Activated naive CD8-positive, alpha-beta T cell treated with anti-CD3 and anti-CD28 coated beads, Interleukin-2, amount 10 ng/mL, durations not matched to agents 7 days and 5 days (primary cell): ENCODE data around the gene MOB4. TPM values are rescaled to one million over a fixed set of nuclear protein-coding genes. Genes with fewer than 3 reads are reported as not detected.
A peak's percentile ranks its signal among the peaks of the same experiment; 100 is the strongest.
"Not testable (repeated sequence)": the region's sequence is repeated elsewhere in the genome, so short reads cannot be mapped to it uniquely, and the experiment has no call there.

ENCODE experiments used
- ATAC-seq: fragments of 150-1000 bp; cut with Tn5 transposase; one replicate; pipeline ENCODE4 v1.10.0; 2021; ENCODE audit warnings: low read depth, moderate library complexity
- POLR2A ChIA-PET: fragments of 350-600 bp; sonication (Branson Sonifier 250); formaldehyde crosslinking; loops from one replicate; lab custom pipeline; 2021; ENCODE audit warnings: antibody characterized with exemption; lab: Charles Lee
- DNase-seq: peaks from one replicate; pipeline ENCODE4 v3.0.0; 2021
- H3K27ac Mint-ChIP-seq: one replicate; pipeline ENCODE4 v1.8.0; 2022; ENCODE audit warnings: mild to moderate bottlenecking, mixed read lengths
- H3K27me3 Mint-ChIP-seq: one replicate; pipeline ENCODE4 v1.8.0; 2022; ENCODE audit warnings: mild to moderate bottlenecking, moderate library complexity, mixed read lengths
- H3K36me3 Mint-ChIP-seq: one replicate; pipeline ENCODE4 v1.8.0; 2021; ENCODE audit warnings: mild to moderate bottlenecking, mixed read lengths
- H3K4me1 Mint-ChIP-seq: one replicate; pipeline ENCODE4 v1.8.0; 2021; ENCODE audit warnings: mixed read lengths
- H3K4me3 Mint-ChIP-seq: one replicate; pipeline ENCODE4 v1.8.0; 2022; ENCODE audit warnings: mild to moderate bottlenecking, moderate library complexity, mixed read lengths
- H3K9me3 Mint-ChIP-seq: one replicate; pipeline ENCODE4 v1.8.0; 2021; ENCODE audit warnings: mixed read lengths
- total RNA-seq, 2 experiments: library from RNA; stranded (reverse); gene quantifications; one replicate each; pipeline ENCODE4 v1.2.3, GENCODE V29; 2021

MOB4 gene
- 10 to 100 TPM; 17.2 to 18.1 TPM for total RNA-seq

DNA sequence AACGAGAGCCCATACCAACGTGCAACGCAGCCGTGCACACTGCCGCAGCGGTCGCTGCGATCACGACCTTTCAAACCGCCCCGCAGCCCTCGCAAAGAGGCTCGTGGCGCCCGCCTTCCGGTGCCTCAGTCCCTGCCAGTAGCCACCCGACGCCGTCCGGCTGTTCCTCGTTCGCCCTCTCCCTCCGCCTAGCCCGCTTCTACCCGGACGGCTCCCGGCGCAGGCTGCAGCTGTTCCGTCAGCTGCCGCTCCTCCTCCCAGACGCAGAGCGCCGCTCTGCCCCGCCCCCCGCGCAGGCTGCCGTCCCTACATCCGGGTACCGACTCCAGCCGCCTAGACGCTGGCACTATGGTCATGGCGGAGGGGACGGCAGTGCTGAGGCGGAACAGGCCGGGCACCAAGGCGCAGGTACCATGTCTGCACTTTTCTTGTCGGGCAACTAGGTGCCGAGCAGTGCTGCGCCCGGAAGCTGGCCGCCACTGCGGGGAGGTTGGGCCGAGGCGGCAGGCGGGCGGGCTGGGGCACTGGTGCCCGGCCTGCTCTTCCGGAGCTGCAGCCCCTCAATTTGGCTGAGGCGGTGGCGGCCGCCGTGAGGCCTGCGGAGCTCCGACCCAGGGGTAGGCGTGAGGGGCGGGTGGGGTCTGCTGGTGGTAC, at the start of gene MOB4:
Gene MOB4 (plus strand): TSS at position 328 of the 654 bp plus-strand sequence. CDS start 21 bp downstream, at position 349.
- Mint-ChIP-seq H3K36me3 (peaks cover 16% of the 10 kb centered on the region), H3K4me3 (peak within 1 kb of the TSS; percentile 91), H3K4me1 (peaks cover 18% of the 10 kb centered on the region), H3K9me3 (peaks cover 4% of the 10 kb centered on the region), H3K27me3 (no peaks in the 10 kb centered on the region), H3K27ac (peak within 1 kb of the TSS; percentile 85)
- peak; percentile 94 for ATAC-seq
- POLR2A ChIA-PET, result interaction anchor here (1.0 to 6.7 kb wide), 11 partner anchors 10 to 717 kb away, joined by 3 to 121 read pairs (median 11); partner anchors contain the start of genes COQ10B, GTF3C3, HSPD1 and HSPE1
- DNase-seq, result peak; percentile 98

DNA sequence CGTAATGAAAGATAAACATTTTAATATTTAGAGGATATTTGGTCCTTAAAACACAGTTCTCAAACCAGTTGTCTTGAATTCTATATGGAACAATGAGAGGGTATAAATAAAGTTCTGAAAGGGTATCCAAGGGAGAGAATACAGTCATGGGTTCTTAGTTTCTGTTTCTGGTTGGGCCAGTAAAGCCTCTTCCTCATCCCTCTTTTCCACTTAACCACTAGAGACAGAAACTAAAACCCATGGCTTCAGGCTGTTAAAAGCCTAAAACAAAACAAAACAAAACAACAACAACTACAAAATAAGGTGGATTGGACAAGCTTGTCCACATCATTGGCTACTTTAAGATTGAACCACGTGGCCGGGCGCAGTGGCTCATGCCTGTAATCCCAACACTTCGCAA, 43.7 kb upstream of the MOB4 start:
- no peak overlapping the region for H3K4me3 Mint-ChIP-seq
- H3K27me3 Mint-ChIP-seq, result no peaks in the 10 kb centered on the region
- ATAC-seq, result no peak
- H3K4me1 Mint-ChIP-seq, result peaks cover 5% of the 10 kb centered on the region
- H3K36me3 Mint-ChIP-seq, result peaks cover 22% of the 10 kb centered on the region
- no peak overlapping the region for H3K27ac Mint-ChIP-seq
- DNase-seq, result no peak
- no peaks in the 10 kb centered on the region for H3K9me3 Mint-ChIP-seq
- POLR2A ChIA-PET, result interaction anchor here (0.7 kb wide), 1 partner anchor 602 kb away, joined by 3 read pairs; no protein-coding TSS in a partner anchor

DNA sequence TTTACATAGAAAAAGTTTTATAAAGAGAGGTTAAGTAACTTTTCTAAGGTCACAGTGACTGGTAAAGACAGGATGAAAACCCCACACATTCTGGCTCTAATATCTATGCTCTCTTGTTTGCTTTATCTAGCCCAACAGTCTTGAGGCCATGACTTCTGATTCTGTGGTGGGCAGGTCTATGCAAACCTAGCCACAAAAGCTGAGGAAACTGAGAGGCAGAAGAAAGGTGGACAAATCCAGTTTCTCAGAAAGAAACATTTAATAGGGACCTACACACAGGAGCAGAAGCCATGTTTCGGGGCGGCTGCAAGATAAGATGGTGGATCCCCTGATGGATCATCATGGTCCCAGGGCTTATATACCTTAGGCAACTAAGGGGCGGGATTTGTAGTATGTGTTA, 38.1 kb upstream of the MOB4 start:
- no peak overlapping the region for H3K27ac Mint-ChIP-seq
- ATAC-seq (no peak), DNase-seq (no peak)
- no peak overlapping the region for H3K4me3 Mint-ChIP-seq
- H3K36me3 Mint-ChIP-seq, result peaks cover 41% of the 10 kb centered on the region
- POLR2A ChIA-PET, result no interaction called here
- no peaks in the 10 kb centered on the region for H3K9me3 Mint-ChIP-seq
- H3K4me1 Mint-ChIP-seq, result peaks cover 9% of the 10 kb centered on the region
- H3K27me3 Mint-ChIP-seq, result no peaks in the 10 kb centered on the region

DNA sequence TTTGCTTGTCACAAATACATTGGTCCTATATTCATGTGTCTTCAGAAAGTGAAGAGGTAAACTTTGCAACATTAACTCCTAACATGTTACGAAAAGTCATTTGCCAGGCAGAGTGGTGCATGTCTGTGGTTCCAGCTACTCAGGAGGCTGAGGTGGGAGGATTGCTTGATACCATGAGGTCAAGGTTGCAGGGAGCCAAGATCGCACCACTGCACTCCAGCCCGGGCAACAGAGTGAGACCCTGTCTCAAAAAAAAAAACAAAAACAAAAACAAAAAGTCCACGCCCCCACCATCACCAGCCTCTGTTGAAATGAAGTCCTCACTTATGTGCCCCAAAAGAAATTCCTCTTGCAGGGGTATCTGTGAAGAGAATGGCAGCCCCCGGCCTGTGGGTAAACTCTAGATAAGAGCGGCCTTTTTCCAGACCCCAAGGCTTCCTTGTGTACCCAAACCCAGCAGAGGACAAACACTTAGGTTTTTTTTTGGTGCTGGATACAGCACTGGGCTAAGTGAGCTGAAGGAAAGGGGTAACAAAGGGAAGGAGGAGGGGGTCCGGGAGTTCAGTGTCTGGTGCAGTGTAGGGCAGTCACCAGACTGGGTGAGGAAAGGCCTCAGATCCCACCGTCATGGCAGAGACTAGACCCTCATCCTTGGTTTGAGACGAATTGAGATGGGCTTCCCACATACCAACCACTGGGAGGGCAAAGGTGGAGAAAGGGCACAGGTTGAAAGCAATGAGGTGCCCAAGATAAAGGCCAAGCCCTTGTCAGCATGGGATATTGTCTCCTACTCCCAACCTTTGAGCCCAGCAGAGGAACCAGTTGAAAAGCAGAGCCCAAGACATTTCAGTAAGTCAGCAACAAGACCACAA, 35.5 kb upstream of the MOB4 start:
- ATAC-seq (no peak), DNase-seq (no peak)
- H3K27me3 Mint-ChIP-seq, result no peaks in the 10 kb centered on the region
- H3K4me1 Mint-ChIP-seq, result peaks cover 9% of the 10 kb centered on the region
- peaks cover 52% of the 10 kb centered on the region for H3K36me3 Mint-ChIP-seq
- no peak overlapping the region for H3K4me3 Mint-ChIP-seq
- H3K27ac Mint-ChIP-seq, result no peak overlapping the region
- H3K9me3 Mint-ChIP-seq, result peaks cover 3% of the 10 kb centered on the region
- POLR2A ChIA-PET, result interaction anchor here (1.0 to 1.3 kb wide), 2 partner anchors 9 to 19 kb away, joined by 3 read pairs; partner anchors contain the start of genes HSPD1 and HSPE1

DNA sequence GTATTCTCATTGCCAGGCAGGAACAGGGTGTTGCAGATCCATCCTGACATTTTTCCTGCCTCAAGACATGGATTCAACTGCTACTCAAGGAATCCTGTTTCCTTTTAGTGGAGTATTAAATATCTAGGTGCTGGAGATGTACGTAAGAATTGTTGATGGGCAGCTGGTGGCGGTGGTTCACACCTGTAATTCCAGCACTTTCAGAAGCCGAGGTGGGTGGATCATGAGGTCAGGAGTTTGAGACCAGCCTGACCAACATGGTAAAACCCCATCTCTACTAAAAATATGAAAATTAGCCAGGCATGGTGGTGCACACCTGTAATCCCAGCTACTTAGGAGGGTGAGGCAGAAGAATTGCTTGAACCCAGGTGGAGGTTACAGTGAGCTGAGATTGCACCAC, 31.6 kb upstream of the MOB4 start:
- ATAC-seq, H3K4me1 Mint-ChIP-seq, H3K27ac Mint-ChIP-seq, H3K9me3 Mint-ChIP-seq, H3K4me3 Mint-ChIP-seq, H3K27me3 Mint-ChIP-seq, DNase-seq: not testable (repeated sequence)
- POLR2A ChIA-PET, result interaction anchor here (0.7 to 1.5 kb wide), 3 partner anchors 13 to 32 kb away, joined by 3 to 7 read pairs (median 4); partner anchors contain the start of gene MOB4
- H3K36me3 Mint-ChIP-seq, result peaks cover 62% of the 10 kb centered on the region

DNA sequence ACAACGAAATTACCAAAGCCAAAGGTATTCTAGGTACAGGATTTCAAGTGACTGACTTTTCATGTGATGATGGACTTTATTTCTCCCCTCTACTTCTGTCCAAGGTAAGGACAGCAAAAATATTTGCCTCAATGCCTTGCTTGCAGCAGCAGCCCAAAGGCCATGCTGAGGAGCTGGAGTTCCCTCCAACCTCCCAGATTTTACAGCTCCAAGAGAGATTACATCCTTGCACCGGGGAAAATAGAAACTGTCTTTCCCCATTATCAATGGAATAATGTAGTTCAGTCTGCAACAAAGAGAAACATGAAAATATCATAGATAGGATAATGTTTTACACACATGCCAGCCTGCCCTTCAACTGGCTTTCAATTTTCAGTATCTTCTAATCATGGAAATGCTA, 29.7 kb upstream of the MOB4 start:
- no peak for ATAC-seq
- no peaks in the 10 kb centered on the region for H3K27me3 Mint-ChIP-seq
- no peak overlapping the region for H3K4me3 Mint-ChIP-seq
- peaks cover 2% of the 10 kb centered on the region for H3K4me1 Mint-ChIP-seq
- POLR2A ChIA-PET, result no interaction called here
- peaks cover 3% of the 10 kb centered on the region for H3K9me3 Mint-ChIP-seq
- no peak for DNase-seq
- H3K36me3 Mint-ChIP-seq, result peaks cover 70% of the 10 kb centered on the region
- H3K27ac Mint-ChIP-seq, result no peak overlapping the region

DNA sequence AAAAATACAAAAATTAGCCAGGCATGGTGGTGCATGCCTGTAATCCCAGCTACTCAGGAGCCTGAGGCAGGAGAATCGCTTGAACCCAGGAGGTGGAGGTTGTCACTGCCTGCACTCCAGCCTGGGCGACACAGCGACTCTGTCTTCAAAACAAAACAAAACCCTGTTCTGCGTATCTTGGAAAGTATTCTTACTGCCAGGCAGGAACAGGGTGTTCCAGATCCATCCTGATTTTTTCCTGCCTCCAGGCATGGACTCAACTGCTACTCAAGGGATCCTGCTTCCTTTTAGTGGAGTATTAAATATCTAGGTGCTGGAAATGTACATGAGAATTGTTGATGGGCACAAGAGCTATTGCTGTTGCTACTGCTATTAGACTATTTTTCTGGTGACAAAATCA, 28.5 kb upstream of the MOB4 start:
- ATAC-seq (no peak), DNase-seq (no peak)
- H3K4me1 Mint-ChIP-seq, result peaks cover 2% of the 10 kb centered on the region
- no peak overlapping the region for H3K27ac Mint-ChIP-seq
- POLR2A ChIA-PET, result interaction anchor here (0.5 to 1.0 kb wide), 2 partner anchors 8 to 12 kb away, joined by 3 to 4 read pairs; partner anchors contain the start of gene HSPD1
- H3K9me3 Mint-ChIP-seq, result peaks cover 3% of the 10 kb centered on the region
- peaks cover 70% of the 10 kb centered on the region for H3K36me3 Mint-ChIP-seq
- H3K27me3 Mint-ChIP-seq, result no peaks in the 10 kb centered on the region
- H3K4me3 Mint-ChIP-seq, result no peak overlapping the region

DNA sequence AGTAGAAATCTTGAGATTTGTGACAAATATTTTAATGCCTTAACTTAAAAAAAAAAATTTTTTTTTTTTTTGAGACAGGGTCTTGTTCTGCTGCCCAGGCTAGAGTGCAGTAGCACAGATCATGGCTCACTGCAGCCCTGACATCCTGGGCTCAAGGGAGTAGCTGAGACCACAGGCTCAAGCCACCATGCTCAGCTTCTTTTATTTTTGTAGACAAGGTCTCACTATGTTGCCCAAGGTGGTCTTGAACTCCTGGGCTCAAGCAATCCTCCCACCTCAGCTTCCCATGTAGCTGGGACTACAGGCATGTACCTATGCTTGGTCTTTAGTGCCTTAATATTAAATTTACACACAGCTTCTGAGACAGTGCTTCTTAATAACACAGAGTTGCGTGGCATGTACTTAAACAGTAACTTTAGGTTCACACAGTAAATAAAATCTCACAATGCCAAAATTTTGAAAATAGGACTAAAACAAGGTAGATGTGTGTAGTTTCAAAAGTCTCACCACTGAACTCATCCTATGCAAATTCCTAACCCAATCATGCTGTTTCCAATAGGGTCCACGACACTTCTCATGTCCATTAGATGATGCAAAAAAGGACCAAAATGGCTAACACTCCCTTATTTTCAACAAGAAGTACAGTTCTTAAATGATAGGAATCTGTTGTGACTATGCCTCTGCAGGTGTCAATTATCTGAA, 20.3 kb upstream of the MOB4 start:
- peak overlapping the region; percentile 91 for H3K4me3 Mint-ChIP-seq
- no peaks in the 10 kb centered on the region for H3K9me3 Mint-ChIP-seq
- peaks cover 52% of the 10 kb centered on the region for H3K36me3 Mint-ChIP-seq
- no peaks in the 10 kb centered on the region for H3K27me3 Mint-ChIP-seq
- H3K27ac Mint-ChIP-seq, result no peak overlapping the region
- ATAC-seq (no peak), DNase-seq (no peak)
- H3K4me1 Mint-ChIP-seq, result peaks cover 40% of the 10 kb centered on the region
- POLR2A ChIA-PET, result interaction anchor here (0.6 to 2.8 kb wide), 5 partner anchors 20 to 61 kb away, joined by 3 to 12 read pairs (median 5); partner anchors contain the start of genes COQ10B, MOB4 and SF3B1

DNA sequence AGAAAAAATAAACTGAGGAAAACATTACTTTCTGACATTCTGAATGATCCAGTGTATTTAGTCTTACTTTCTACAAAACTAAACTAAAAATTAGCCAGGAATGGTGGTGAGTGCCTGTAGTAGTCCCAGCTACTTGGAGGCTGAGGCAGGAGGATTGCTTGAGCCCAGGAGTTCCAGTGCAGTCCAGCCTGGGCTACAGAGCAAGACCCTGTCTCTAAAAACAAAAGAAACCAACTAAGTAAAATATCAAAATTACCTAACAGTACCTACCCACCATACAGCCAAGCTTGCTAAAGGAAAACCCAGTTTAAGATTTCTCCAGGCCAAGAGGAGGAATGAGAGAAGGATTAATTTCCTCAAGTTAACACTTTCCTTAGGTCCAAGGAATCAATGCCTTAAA, 19.2 kb upstream of the MOB4 start:
- Mint-ChIP-seq H3K27me3 (no peaks in the 10 kb centered on the region), H3K4me3 (peak overlapping the region; percentile 91), H3K27ac (peak overlapping the region; percentile 62), H3K9me3 (no peaks in the 10 kb centered on the region), H3K36me3 (peaks cover 47% of the 10 kb centered on the region), H3K4me1 (peaks cover 43% of the 10 kb centered on the region)
- DNase-seq, result no peak
- ATAC-seq, result no peak
- POLR2A ChIA-PET, result interaction anchor here (1.0 to 2.8 kb wide), 4 partner anchors 12 to 62 kb away, joined by 4 to 12 read pairs (median 7); partner anchors contain the start of genes COQ10B, MOB4 and SF3B1

DNA sequence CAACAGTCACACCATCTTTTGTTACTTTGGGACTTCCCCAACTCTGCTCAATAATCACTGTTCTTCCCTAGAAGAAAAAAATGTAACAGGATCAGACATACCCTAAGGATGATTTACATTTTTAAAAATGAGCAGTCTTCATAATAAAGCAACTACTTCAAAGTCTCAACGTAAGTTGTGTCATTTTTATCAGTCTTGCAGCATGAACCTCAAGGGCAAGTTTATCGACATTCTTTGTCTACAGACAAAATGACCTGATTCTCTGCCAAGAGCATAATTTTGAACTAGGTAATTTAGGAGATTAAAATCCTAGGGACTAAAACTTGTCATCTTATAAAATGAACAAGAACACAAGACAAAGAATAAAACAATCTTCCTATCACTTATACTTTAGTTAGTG, 18.5 kb upstream of the MOB4 start:
- Mint-ChIP-seq H3K36me3 (peaks cover 49% of the 10 kb centered on the region), H3K27ac (peak overlapping the region; percentile 66), H3K4me1 (peaks cover 50% of the 10 kb centered on the region), H3K9me3 (no peaks in the 10 kb centered on the region), H3K4me3 (peak overlapping the region; percentile 91), H3K27me3 (no peaks in the 10 kb centered on the region)
- POLR2A ChIA-PET, result interaction anchor here (1.1 to 2.8 kb wide), 2 partner anchors 13 to 18 kb away, joined by 4 to 12 read pairs; partner anchors contain the start of gene MOB4
- ATAC-seq (no peak), DNase-seq (no peak)

DNA sequence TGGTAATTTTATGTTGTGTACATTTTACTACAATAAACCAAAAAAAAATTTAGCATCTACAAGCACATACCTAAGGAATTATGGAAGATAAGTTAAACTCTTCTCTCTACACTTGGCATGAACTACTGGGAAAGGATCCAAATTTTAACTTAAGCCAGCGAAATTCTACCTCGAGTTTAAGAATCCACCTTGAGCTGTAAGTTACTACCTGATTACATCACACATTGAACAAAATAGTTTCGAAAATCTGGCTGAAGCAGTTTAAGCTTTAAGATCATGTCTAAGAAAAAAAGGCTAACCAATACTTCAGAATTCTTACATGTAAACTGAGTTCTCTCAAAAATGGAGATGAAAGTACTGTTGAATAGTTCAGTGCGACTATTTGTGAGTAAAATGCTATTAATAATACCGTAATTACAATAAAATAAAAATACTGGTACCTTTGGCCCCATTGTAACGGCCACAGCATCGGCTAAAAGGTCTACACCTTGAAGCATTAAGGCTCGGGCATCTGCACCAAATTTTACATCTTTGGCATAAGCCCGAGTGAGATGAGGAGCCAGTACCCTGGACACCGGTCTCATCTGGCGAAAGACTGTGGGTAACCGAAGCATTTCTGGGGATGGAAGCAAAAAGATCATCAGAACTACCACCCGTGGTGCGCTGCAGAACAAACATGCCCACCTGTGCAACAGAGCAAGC, 17.5 kb upstream of the MOB4 start:
- Mint-ChIP-seq H3K4me3 (peak overlapping the region; percentile 91), H3K27ac (peak overlapping the region; percentile 97), H3K27me3 (no peaks in the 10 kb centered on the region), H3K9me3 (no peaks in the 10 kb centered on the region), H3K4me1 (peaks cover 47% of the 10 kb centered on the region), H3K36me3 (peaks cover 43% of the 10 kb centered on the region)
- ATAC-seq (no peak), DNase-seq (no peak)
- POLR2A ChIA-PET, result interaction anchor here (1.3 to 5.1 kb wide), 8 partner anchors 8 to 208 kb away, joined by 3 to 121 read pairs (median 14); partner anchors contain the start of genes COQ10B, MARS2, MOB4 and SF3B1
